Fibroblast of the aortic adventitia (primary cell): ENCODE results near the gene SMIM35. TPM values are rescaled to one million over a fixed set of nuclear protein-coding genes. Genes with fewer than 3 reads are reported as not detected.

ENCODE experiments used
- DNase-seq: peaks from one replicate; pipeline ENCODE4 v3.0.0-alpha.2; 2010; ENCODE audit warnings: low read depth
- H3K4me3 ChIP-seq: 2 replicates; pipeline ENCODE4 v1.5.1; 2011; ENCODE audit warnings: low read depth, mild to moderate bottlenecking, control low read depth, low read length, moderate library complexity
- total RNA-seq: library from RNA; depleted of rRNA; stranded (reverse); fragments of >200 nt; gene quantifications from 2 replicates; pipeline ENCODE4 v1.2.3, GENCODE V29; 2012; ENCODE audit warnings: low replicate concordance
- TF ChIP-seq, protein P1 (sequence below): IDR thresholded peaks from 2 replicates; pipeline ENCODE4 v1.5.1; 2011; ENCODE audit warnings: mild to moderate bottlenecking, low read length, control low read depth, inconsistent platforms; ENCODE audit not compliant: insufficient read depth

SMIM35 gene
- total RNA-seq, 1 donor = not detected

DNA sequence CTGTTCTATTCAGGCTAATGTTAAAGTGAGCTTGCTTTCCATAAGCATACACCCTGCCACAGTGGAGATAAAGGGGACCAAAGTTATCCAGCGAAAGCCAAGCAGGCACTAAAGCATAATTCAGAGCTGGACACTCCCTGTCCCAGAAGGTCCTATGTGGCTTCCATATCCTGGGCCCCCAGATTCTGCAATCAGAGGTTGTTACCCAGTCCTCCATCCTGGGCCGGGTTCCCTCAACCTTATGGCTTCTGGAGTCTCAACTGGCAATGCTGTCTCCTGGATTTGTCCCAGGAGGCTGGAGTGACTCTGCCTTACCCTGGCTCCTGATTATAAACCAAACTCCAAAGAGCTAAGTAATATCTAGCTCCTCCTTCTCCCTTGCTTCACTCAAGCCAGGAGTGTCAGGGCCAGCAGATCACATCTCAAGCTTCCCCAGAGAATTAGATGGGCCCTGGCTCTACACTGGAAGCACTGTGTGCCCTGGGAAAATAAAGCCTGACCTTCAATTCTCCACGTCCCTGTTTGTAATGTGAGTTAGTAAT lies 14.0 kb upstream of the SMIM35 start:
- no peak overlapping the region for H3K4me3 ChIP-seq
- no peak for DNase-seq
- TF ChIP-seq, protein P1, sequence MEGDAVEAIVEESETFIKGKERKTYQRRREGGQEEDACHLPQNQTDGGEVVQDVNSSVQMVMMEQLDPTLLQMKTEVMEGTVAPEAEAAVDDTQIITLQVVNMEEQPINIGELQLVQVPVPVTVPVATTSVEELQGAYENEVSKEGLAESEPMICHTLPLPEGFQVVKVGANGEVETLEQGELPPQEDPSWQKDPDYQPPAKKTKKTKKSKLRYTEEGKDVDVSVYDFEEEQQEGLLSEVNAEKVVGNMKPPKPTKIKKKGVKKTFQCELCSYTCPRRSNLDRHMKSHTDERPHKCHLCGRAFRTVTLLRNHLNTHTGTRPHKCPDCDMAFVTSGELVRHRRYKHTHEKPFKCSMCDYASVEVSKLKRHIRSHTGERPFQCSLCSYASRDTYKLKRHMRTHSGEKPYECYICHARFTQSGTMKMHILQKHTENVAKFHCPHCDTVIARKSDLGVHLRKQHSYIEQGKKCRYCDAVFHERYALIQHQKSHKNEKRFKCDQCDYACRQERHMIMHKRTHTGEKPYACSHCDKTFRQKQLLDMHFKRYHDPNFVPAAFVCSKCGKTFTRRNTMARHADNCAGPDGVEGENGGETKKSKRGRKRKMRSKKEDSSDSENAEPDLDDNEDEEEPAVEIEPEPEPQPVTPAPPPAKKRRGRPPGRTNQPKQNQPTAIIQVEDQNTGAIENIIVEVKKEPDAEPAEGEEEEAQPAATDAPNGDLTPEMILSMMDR = no peak

DNA sequence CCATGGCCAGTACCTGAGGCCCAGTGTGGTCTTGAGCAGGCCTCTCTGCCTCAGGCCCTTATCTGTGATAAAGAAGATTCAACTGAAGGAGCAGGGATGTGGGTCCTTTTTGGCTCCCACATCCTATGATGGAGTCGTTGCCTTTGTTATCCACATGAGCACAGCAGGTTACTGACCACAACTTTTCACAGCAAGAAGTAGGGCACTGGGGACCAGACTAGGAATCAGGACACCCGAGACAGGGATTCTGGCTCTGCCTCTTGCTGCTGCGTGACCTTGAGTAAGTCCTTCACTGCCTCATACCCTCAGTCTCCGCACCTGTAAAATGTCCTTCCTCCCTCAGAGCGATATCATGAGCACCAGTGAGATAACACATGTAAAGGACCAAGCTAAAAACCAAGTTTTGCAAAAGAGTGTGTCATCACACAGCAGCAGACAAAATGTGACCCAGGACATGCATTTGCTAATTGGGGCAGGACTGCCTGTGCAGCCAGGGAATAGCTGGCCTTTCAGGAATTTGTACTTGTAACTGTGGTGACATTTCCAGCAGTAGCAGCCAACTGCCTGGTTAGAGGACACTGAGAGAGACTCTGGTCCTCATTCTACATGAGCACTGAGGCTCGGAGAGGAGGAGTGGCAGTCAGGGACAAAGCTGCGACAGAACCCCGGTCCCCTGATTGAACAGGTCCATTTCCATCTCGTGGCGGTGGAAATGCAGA lies 13.2 kb upstream of the SMIM35 start:
- DNase-seq = no peak
- TF ChIP-seq, protein P1 = no peak
- no peak overlapping the region for H3K4me3 ChIP-seq

DNA sequence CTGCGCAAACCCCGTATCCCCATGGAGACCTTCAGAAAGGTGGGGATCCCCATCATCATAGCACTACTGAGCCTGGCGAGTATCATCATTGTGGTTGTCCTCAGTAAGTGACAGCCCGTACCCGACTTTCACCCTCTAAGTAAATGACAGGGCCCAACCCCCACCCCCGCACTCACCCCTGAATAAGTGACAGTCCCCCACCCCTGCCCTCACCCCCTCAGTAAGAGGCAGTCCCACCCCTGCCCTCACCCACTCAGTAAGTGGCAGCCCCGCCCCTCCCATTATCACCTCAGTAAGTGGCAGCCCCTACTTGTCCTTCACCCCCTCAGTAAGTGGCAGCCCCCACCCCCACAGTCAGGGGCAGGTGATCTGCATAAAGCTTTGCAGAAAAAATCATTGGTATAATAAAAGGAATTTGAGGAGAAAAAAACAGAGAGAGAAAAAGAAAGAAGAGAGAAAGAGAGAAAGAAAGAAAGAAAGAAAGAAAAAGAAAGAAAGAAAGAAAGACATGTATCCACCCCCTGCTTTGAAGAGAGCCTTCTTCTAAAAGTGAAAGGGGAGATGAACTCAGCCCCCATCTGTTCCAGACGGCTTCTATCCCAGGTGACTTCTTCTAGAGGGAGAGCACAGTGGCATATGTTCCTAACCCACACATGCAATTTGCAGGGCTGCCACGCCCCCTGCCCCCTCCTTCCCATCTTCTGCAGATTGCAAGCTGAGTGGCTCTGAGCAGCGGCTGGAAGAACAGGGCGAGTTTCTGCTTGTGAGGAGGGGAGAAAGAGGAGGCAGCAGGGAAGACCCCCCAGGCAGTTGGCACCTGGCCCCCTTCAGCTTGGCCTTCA lies 12.5 kb upstream of the SMIM35 start:
- DNase-seq = no peak
- TF ChIP-seq, protein P1 = no peak

DNA sequence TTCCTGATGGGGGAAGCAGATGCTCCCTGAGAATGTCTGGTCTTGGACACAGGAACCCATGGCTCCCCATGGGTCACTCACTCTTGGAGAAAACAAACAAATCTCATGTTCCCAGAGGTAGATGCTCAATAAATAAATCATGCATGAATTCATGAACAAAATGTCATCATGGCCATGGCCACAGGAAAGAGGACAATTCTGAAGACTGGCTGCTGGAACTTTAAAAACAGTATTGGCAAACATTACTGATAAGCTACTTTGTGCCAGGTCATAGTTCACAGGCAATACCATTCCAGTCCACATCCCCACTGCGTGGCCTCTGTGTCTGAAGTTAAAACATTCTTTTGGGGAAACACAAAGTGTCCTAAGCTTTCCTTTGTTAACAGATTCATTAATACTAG lies 9.2 kb upstream of the SMIM35 start:
- DNase-seq = no peak
- H3K4me3 ChIP-seq = no peak overlapping the region
- TF ChIP-seq, protein P1 = no peak

More for the DNA sequence above, 12.5 kb upstream of the SMIM35 start:
- H3K4me3 ChIP-seq = no peak overlapping the region

DNA sequence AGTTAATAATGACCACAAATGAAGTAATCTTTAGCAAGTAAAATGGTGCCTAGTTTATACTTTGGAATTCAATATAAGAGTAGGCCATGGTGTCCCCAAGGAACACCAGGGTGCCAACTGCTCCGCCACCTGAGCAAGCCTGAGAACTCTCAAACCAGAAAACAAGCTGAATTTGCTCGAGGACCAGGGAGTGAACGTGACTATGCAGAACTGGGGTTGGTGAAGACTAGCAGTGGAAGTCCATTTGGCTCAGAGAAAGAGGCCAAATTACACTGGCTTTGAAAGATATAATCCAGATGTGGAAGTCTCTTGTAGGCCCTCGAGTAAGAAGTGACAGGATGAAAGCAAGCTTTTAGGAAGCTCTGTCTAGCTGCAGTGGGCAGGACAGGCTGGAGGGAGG lies 8.7 kb upstream of the SMIM35 start:
- H3K4me3 ChIP-seq = no peak overlapping the region
- TF ChIP-seq, protein P1 = no peak
- no peak for DNase-seq

DNA sequence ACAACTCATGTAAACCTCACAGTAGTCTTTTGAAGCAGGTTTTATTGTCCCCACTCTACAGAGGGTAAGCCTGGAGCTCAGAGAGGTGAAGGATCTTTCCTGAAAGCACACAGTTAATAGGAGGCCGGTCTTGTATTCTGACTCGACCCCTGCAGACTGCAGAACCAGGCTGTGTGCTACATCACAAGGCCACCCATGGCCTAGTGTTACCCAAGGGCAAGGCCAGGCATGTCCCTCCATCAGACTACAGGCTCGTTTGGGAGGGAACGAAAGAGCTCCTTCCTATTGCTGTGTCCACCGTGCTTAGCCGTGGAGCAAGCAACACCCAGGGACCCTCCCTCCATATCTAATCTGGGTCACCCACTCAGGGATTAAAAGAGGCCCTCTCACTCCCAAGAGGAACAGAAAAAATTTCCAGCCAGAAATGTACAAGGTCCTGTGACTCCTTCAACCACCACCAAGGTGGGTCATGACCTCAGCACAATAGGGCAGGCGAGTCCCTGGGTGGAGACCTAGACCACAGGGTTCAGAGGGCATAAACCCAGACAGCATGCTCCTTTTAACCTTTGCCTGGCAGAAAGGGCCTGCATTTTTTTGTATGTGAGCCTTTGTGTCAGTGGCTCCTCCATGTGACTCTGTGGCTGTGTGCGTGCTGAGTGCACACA lies 6.3 kb upstream of the SMIM35 start:
- TF ChIP-seq, protein P1 = no peak
- H3K4me3 ChIP-seq = no peak overlapping the region
- no peak for DNase-seq
